ENCODE results near the gene SNAI3.

SNAI3 gene

GRCh38 chr16:88703486-88704309, 17.4 kb upstream of the SNAI3 start:
- no peak for DNase-seq

GRCh38 chr16:88702371-88703210, 16.3 kb upstream of the SNAI3 start:
- no peak for DNase-seq

- no peak for DNase-seq
These were observed 15.5 kb upstream of the SNAI3 start for GRCh38 chr16:88701581-88702370.

- DNase-seq = peak; percentile 80
These were observed 14.6 kb upstream of the SNAI3 start for GRCh38 chr16:88700636-88701482.

- DNase-seq = no peak
These were observed 14.0 kb upstream of the SNAI3 start for GRCh38 chr16:88700322-88700635.

- DNase-seq = no peak
These were observed 12.9 kb upstream of the SNAI3 start for GRCh38 chr16:88699180-88699579.

- DNase-seq = no peak
These were observed 12.3 kb upstream of the SNAI3 start for GRCh38 chr16:88698646-88699045.

- no peak for DNase-seq
These were observed 11.7 kb upstream of the SNAI3 start for GRCh38 chr16:88697831-88698615.

- DNase-seq = no peak
These were observed 11.0 kb upstream of the SNAI3 start for GRCh38 chr16:88697116-88697830.

GRCh38 chr16:88696441-88696840, 10.1 kb upstream of the SNAI3 start:
- no peak for DNase-seq

GRCh38 chr16:88695753-88696152, 9.4 kb upstream of the SNAI3 start:
- DNase-seq = no peak

- no peak for DNase-seq
These were observed 8.9 kb upstream of the SNAI3 start for GRCh38 chr16:88695218-88695617.

GRCh38 chr16:88694221-88695087, 8.1 kb upstream of the SNAI3 start:
- DNase-seq = no peak

GRCh38 chr16:88693420-88694177, 7.3 kb upstream of the SNAI3 start:
- no peak for DNase-seq

- DNase-seq = no peak
These were observed 6.6 kb upstream of the SNAI3 start for GRCh38 chr16:88692861-88693260.

GRCh38 chr16:88691924-88692560, 5.7 kb upstream of the SNAI3 start:
- no peak for DNase-seq

GRCh38 chr16:88691129-88691813, 5.0 kb upstream of the SNAI3 start:
- DNase-seq = no peak
